Tibial nerve (tissue), 3 donors: Measurements from ENCODE around the gene SLC17A8.

ENCODE experiments used
- CTCF ChIP-seq, 5 experiments: fragments of 200-600 bp in 3 of 5; fragments of 450-650 bp in 2 of 5; sonication (generic) in 3 of 5; IDR thresholded peaks; one replicate each; pipeline ENCODE4 v1.5.1; 2016 to 2019; ENCODE audit warnings: antibody characterized with exemption in 5 of 5, mild to moderate bottlenecking in 3 of 5, moderate library complexity in 2 of 5
- POLR2A ChIP-seq, 2 donors: fragments of 450-650 bp; IDR thresholded peaks; one replicate each; pipeline ENCODE4 v1.6.1; 2017; ENCODE audit warnings: antibody characterized with exemption in 2 of 2, mild to moderate bottlenecking in 2 of 2, moderate library complexity in 2 of 2

GRCh38 chr12:100345020-100345767 lies 11.7 kb upstream of the SLC17A8 start:
- no peak for TF ChIP-seq CTCF (IDR thresholded peaks at IDR 0.05)
- TF ChIP-seq POLR2A (IDR thresholded peaks at IDR 0.05), result no peak
